DMS114 treated with DMSO at 0.1 percent for 48 hours (cell line): ENCODE data around the gene GREM2.

Source experiments
- DNase-seq: peaks from one replicate; lab custom pipeline; 2025; ENCODE audit not compliant: unreplicated experiment; lab: John Stamatoyannopoulos, UW

The GREM2 gene

GRCh38 chr1:240562111-240562590 lies 49.8 kb downstream of the GREM2 start:
- DNase-seq = no peak

- no peak for DNase-seq
These were observed 52.2 kb downstream of the GREM2 start for GRCh38 chr1:240559781-240560180.

- DNase-seq = no peak
These were observed 56.4 kb downstream of the GREM2 start for GRCh38 chr1:240555524-240555923.

- DNase-seq = no peak
These were observed 58.6 kb downstream of the GREM2 start for GRCh38 chr1:240553351-240553750.

- DNase-seq = no peak
These were observed 72.1 kb downstream of the GREM2 start for GRCh38 chr1:240539769-240540414.

GRCh38 chr1:240538776-240539430 lies 73.1 kb downstream of the GREM2 start:
- no peak for DNase-seq

- DNase-seq = no peak
These were observed 78.7 kb downstream of the GREM2 start for GRCh38 chr1:240533154-240533780.

- DNase-seq = no peak
These were observed 83.4 kb downstream of the GREM2 start for GRCh38 chr1:240528591-240528990.

- DNase-seq = no peak
These were observed 84.9 kb downstream of the GREM2 start for GRCh38 chr1:240527086-240527485.

- no peak for DNase-seq
These were observed 85.6 kb downstream of the GREM2 start for GRCh38 chr1:240526312-240526711.

- no peak for DNase-seq
These were observed 87.4 kb downstream of the GREM2 start for GRCh38 chr1:240524356-240525069.

GRCh38 chr1:240522122-240522822 lies 89.7 kb downstream of the GREM2 start:
- no peak for DNase-seq

GRCh38 chr1:240517891-240518290 lies 94.1 kb downstream of the GREM2 start:
- DNase-seq = no peak

GRCh38 chr1:240516069-240516468 lies 95.9 kb downstream of the GREM2 start:
- DNase-seq = no peak

- no peak for DNase-seq
These were observed 96.5 kb downstream of the GREM2 start for GRCh38 chr1:240515505-240515904.

GRCh38 chr1:240511789-240512188 lies 100.2 kb downstream of the GREM2 start:
- DNase-seq = no peak

- DNase-seq = no peak
These were observed 103.0 kb downstream of the GREM2 start for GRCh38 chr1:240508950-240509349.

- DNase-seq = no peak
These were observed 103.8 kb downstream of the GREM2 start for GRCh38 chr1:240508201-240508600.

- no peak for DNase-seq
These were observed 105.8 kb downstream of the GREM2 start for GRCh38 chr1:240506176-240506575.

GRCh38 chr1:240503558-240503957 lies 108.4 kb downstream of the GREM2 start:
- no peak for DNase-seq

GRCh38 chr1:240503036-240503435 lies 108.9 kb downstream of the GREM2 start:
- no peak for DNase-seq
